Keratinocyte (primary cell): ENCODE measurements around the gene XAB2. TPM values are rescaled to one million over a fixed set of nuclear protein-coding genes. Genes with fewer than 3 reads are reported as not detected.

Source experiments
- DNase-seq: peaks from one replicate; pipeline ENCODE4 v3.0.0-alpha.2; 2011; ENCODE audit warnings: low read depth, missing footprints, low spot score
- FAIRE-seq: peaks from 2 replicates; lab custom pipeline; 2011; peaks lifted over from hg19 to GRCh38; lab: Jason Lieb, UNC
- H2AFZ ChIP-seq: 2 replicates; pipeline ENCODE4 v1.6.0; 2012; ENCODE audit warnings: low read length, control low read depth, inconsistent platforms; ENCODE audit not compliant: control insufficient read depth
- H3K27ac ChIP-seq: 2 replicates; pipeline ENCODE4 v1.5.1; 2011; ENCODE audit warnings: low read length; ENCODE audit not compliant: control insufficient read depth, insufficient read depth
- H3K27me3 ChIP-seq: 3 replicates; pipeline ENCODE4 v1.6.0; 2011; ENCODE audit warnings: low read length; ENCODE audit not compliant: control insufficient read depth, insufficient read depth; ENCODE audit errors: extremely low read depth
- H3K36me3 ChIP-seq, 2 experiments: 2 replicates in 1 of 2; 3 replicates in 1 of 2; pipeline ENCODE4 v1.5.1; 2011; ENCODE audit warnings: low read length in 2 of 2, mild to moderate bottlenecking in 1 of 2; ENCODE audit not compliant: control insufficient read depth in 2 of 2, insufficient read depth in 2 of 2; ENCODE audit errors: extremely low read depth in 1 of 2
- H3K4me1 ChIP-seq: 3 replicates; pipeline ENCODE4 v1.5.1; 2011; ENCODE audit warnings: low read length; ENCODE audit not compliant: control insufficient read depth, insufficient read depth; ENCODE audit errors: extremely low read depth
- H3K4me2 ChIP-seq: 3 replicates; pipeline ENCODE4 v1.6.0; 2011; ENCODE audit warnings: low read depth, low read length; ENCODE audit not compliant: control insufficient read depth, insufficient read depth; ENCODE audit errors: extremely low read depth
- H3K4me3 ChIP-seq, 3 experiments: fragments of 200-600 bp in 1 of 3; sonication (generic) in 1 of 3; 2 replicates in 2 of 3; 3 replicates in 1 of 3; pipeline ENCODE4 v1.5.1; 2011 to 2016; ENCODE audit warnings: low read length in 3 of 3, mild to moderate bottlenecking in 3 of 3, control low read depth in 2 of 3, inconsistent platforms in 1 of 3, low read depth in 1 of 3, mixed read lengths in 1 of 3, mixed run types in 1 of 3, moderate library complexity in 1 of 3; ENCODE audit not compliant: control insufficient read depth in 2 of 3, insufficient read depth in 2 of 3; ENCODE audit errors: extremely low read depth in 1 of 3
- H3K79me2 ChIP-seq: 2 replicates; pipeline ENCODE4 v1.6.0; 2012; ENCODE audit warnings: low read length; ENCODE audit not compliant: control insufficient read depth, insufficient read depth
- H3K9ac ChIP-seq: 3 replicates; pipeline ENCODE4 v1.6.0; 2011; ENCODE audit warnings: low read length; ENCODE audit not compliant: control insufficient read depth, insufficient read depth; ENCODE audit errors: extremely low read depth
- H3K9me1 ChIP-seq: 3 replicates; pipeline ENCODE4 v1.6.0; 2011; ENCODE audit warnings: low read length; ENCODE audit not compliant: control insufficient read depth, insufficient read depth; ENCODE audit errors: extremely low read depth
- H3K9me3 ChIP-seq: 2 replicates; pipeline ENCODE4 v1.5.1; 2012; ENCODE audit warnings: low read depth, low read length; ENCODE audit not compliant: control insufficient read depth
- H4K20me1 ChIP-seq: 3 replicates; pipeline ENCODE4 v1.6.0; 2011; ENCODE audit warnings: low read length; ENCODE audit not compliant: control insufficient read depth, insufficient read depth; ENCODE audit errors: extremely low read depth
- CTCF ChIP-seq, 3 experiments: IDR thresholded peaks in 1 of 3; conservative IDR thresholded peaks in 1 of 3; optimal IDR thresholded peaks in 1 of 3; 2 replicates in 2 of 3; 3 replicates in 1 of 3; pipeline versions ENCODE3 to v1.5.1; 2011; ENCODE audit warnings: low read length in 3 of 3, mild to moderate bottlenecking in 3 of 3, moderate library complexity in 2 of 3, control low read depth in 1 of 3, inconsistent platforms in 1 of 3; ENCODE audit not compliant: insufficient read depth in 2 of 3; ENCODE audit errors: extremely low read depth in 1 of 3
- EZH2 ChIP-seq: IDR thresholded peaks from one replicate; pipeline ENCODE4 v1.6.1; 2012; ENCODE audit warnings: inconsistent platforms, mild to moderate bottlenecking, low read length, moderate library complexity
- dilution Hi-C: fragments of 300-500 bp; cut with MboI; formaldehyde crosslinking; loops from one replicate; pipeline ENCODE4 v1.7.0; 2020; ENCODE audit warnings: low sequenced_read_pairs; ENCODE audit not compliant: extremely low pct_ligation_motif_present
- polyA plus RNA-seq, 5 experiments: library from polyadenylated mRNA; depleted of rRNA in 3 of 5; stranded (reverse) in 3 of 5; stranded (forward) in 1 of 5; unstranded in 1 of 5; fragments of >200 nt; gene quantifications; 1 replicate in 1 of 5; 2 replicates in 3 of 5; 3 replicates in 1 of 5; pipeline versions ENCODE4 v1.2.1 to v1.2.3, GENCODE V29; 2011 to 2012; ENCODE audit warnings: missing spikeins in 2 of 5, low read depth in 1 of 5, low replicate concordance in 1 of 5

XAB2 gene
- polyA plus RNA-seq, 1 donor (not counting 4 experiments of a cell fraction or from before 2014, with no cell fraction given): 15.6 TPM

- H3K4me3 ChIP-seq: no peak overlapping the region
- H3K27ac ChIP-seq: no peak overlapping the region
- FAIRE-seq (no peak), DNase-seq (no peak)
- no peaks in the 10 kb centered on the region for H3K4me1 ChIP-seq
- H3K79me2 ChIP-seq: no peaks in the 10 kb centered on the region
- H3K27me3 ChIP-seq: no peaks in the 10 kb centered on the region
- no peak overlapping the region for H3K9ac ChIP-seq
- H3K9me3 ChIP-seq: no peaks in the 10 kb centered on the region
- no peak overlapping the region for H2AFZ ChIP-seq
- peaks cover 4 to 15% of the 10 kb centered on the region in 2 experiments for H3K36me3 ChIP-seq
- no peaks in the 10 kb centered on the region for H4K20me1 ChIP-seq
- TF ChIP-seq CTCF (optimal IDR thresholded peaks at IDR 0.05 in 1 of 3, IDR thresholded peaks at IDR 0.05 in 1 of 3, conservative IDR thresholded peaks at IDR 0.05 in 1 of 3; ENCODE audit: extremely low read depth in 1 of 3, insufficient read depth in 2 of 3, low read length in 3 of 3): no peak
- no peak for TF ChIP-seq EZH2
- dilution Hi-C loops: no loop called here
- no peak overlapping the region for H3K4me2 ChIP-seq
- H3K9me1 ChIP-seq: no peaks in the 10 kb centered on the region
Observed at GRCh38 chr19:7646426-7646700, 17.0 kb upstream of the XAB2 start.

- H3K4me2 ChIP-seq: no peak overlapping the region
- no peaks in the 10 kb centered on the region for H3K79me2 ChIP-seq
- no peak overlapping the region for H3K4me3 ChIP-seq
- H3K36me3 ChIP-seq: peaks cover 4 to 15% of the 10 kb centered on the region in 2 experiments
- no peak for DNase-seq
- H3K4me1 ChIP-seq: no peaks in the 10 kb centered on the region
- H4K20me1 ChIP-seq: no peaks in the 10 kb centered on the region
- H3K9me1 ChIP-seq: no peaks in the 10 kb centered on the region
- H3K9ac ChIP-seq: no peak overlapping the region
- dilution Hi-C loops: no loop called here
- no peak overlapping the region for H3K27ac ChIP-seq
- H3K27me3 ChIP-seq: no peaks in the 10 kb centered on the region
- H2AFZ ChIP-seq: no peak overlapping the region
- H3K9me3 ChIP-seq: no peaks in the 10 kb centered on the region
- TF ChIP-seq CTCF (optimal IDR thresholded peaks at IDR 0.05 in 1 of 3, IDR thresholded peaks at IDR 0.05 in 1 of 3, conservative IDR thresholded peaks at IDR 0.05 in 1 of 3; ENCODE audit: extremely low read depth in 1 of 3, insufficient read depth in 2 of 3, low read length in 3 of 3) (no peak), EZH2 (no peak)
- no peak for FAIRE-seq
Observed at GRCh38 chr19:7645656-7646425, 16.5 kb upstream of the XAB2 start.
